ENCODE measurements around the gene RAB27A. TPM values are rescaled to one million over a fixed set of nuclear protein-coding genes. Genes with fewer than 3 reads are reported as not detected.

Gene RAB27A
- total and polyA plus RNA-seq, 10 of the 15 experiments (the other 5 are each of a cell fraction or from before 2014, with no cell fraction given), result 13.3 to 139 (median 35.2) TPM

GRCh38 chr15:55239440-55240124 lies 50.0 kb downstream of the RAB27A start (continued):
- TF ChIP-seq ZBTB11 (CRISPR knock-in tag; IDR thresholded peaks at IDR 0.05) (no peak), SKIL (IDR thresholded peaks at IDR 0.05; ENCODE audit: low read depth, poor library complexity, severe bottlenecking) (no peak), USF2 (IDR thresholded peaks at IDR 0.05; ENCODE audit: borderline replicate concordance, low read depth, low read length) (no peak), EGR1 (IDR thresholded peaks at IDR 0.05; ENCODE audit: borderline replicate concordance in 1 of 2, low read depth in 2 of 2, low read length in 2 of 2) (no peak), PML (IDR thresholded peaks at IDR 0.05; ENCODE audit: low read length) (no peak), SIN3A (IDR thresholded peaks at IDR 0.05; ENCODE audit: low read depth, low read length) (no peak), CREB1 (IDR thresholded peaks at IDR 0.05; ENCODE audit: low read depth) (no peak)
